Panc1 (cell line): Measurements from ENCODE around the gene HSP90AA1.

Experiments used
- CTCF ChIP-seq: fragments of 450-650 bp; IDR thresholded peaks from 2 replicates; pipeline ENCODE4 v1.5.1; 2017; ENCODE audit warnings: mild to moderate bottlenecking
- POLR2AphosphoS5 ChIP-seq: IDR thresholded peaks from 2 replicates; pipeline ENCODE4 v1.6.1; 2012; ENCODE audit warnings: mild to moderate bottlenecking, low read depth, low read length, moderate library complexity
- SIN3A ChIP-seq: IDR thresholded peaks from 2 replicates; pipeline ENCODE4 v1.6.1; 2012; ENCODE audit warnings: low read depth, mild to moderate bottlenecking, low read length, moderate library complexity, borderline replicate concordance; ENCODE audit not compliant: insufficient read depth
- TF ChIP-seq, protein P1 (sequence below), 2 experiments: IDR thresholded peaks; 2 replicates each; pipeline ENCODE4 v1.6.1; 2011 to 2012; ENCODE audit warnings: low read depth in 2 of 2, control low read depth in 1 of 2, low read length in 1 of 2, mild to moderate bottlenecking in 1 of 2, moderate library complexity in 1 of 2; ENCODE audit not compliant: insufficient read depth in 1 of 2

DNA sequence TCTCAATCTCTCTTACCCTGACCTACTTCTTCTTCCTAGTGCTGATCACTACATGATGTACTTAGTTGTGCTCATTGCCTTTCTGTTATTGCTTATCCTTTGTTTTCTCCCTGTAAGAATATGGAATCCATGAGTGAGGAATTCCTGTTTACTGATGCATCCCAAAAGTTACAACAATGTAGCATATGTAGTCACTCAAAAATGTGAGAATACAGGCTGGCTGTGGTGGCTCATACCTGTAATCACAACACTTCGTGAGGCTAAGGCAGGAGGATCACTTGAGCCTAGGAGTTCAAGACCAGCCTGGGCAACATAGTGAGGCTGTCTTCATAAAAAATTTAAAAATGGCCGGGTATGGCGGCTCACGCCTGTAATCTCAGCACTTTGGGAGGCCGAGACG, 44.9 kb upstream of the HSP90AA1 start:
- TF ChIP-seq CTCF (no peak), POLR2AphosphoS5 (no peak), SIN3A (no peak)
- TF ChIP-seq, protein P1, sequence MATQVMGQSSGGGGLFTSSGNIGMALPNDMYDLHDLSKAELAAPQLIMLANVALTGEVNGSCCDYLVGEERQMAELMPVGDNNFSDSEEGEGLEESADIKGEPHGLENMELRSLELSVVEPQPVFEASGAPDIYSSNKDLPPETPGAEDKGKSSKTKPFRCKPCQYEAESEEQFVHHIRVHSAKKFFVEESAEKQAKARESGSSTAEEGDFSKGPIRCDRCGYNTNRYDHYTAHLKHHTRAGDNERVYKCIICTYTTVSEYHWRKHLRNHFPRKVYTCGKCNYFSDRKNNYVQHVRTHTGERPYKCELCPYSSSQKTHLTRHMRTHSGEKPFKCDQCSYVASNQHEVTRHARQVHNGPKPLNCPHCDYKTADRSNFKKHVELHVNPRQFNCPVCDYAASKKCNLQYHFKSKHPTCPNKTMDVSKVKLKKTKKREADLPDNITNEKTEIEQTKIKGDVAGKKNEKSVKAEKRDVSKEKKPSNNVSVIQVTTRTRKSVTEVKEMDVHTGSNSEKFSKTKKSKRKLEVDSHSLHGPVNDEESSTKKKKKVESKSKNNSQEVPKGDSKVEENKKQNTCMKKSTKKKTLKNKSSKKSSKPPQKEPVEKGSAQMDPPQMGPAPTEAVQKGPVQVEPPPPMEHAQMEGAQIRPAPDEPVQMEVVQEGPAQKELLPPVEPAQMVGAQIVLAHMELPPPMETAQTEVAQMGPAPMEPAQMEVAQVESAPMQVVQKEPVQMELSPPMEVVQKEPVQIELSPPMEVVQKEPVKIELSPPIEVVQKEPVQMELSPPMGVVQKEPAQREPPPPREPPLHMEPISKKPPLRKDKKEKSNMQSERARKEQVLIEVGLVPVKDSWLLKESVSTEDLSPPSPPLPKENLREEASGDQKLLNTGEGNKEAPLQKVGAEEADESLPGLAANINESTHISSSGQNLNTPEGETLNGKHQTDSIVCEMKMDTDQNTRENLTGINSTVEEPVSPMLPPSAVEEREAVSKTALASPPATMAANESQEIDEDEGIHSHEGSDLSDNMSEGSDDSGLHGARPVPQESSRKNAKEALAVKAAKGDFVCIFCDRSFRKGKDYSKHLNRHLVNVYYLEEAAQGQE (IDR thresholded peaks at IDR 0.05; ENCODE audit: insufficient read depth in 1 of 2, low read depth in 2 of 2, low read length in 1 of 2), result no peak
